ENCODE measurements around the gene INPP4A. TPM values are rescaled to one million over a fixed set of nuclear protein-coding genes. Genes with fewer than 3 reads are reported as not detected.
A peak's percentile ranks its signal among the peaks of the same experiment; 100 is the strongest.

INPP4A gene
- total RNA-seq, 4 donors from 2014 or later, result 7.4 to 17.9 (median 9.4) TPM

GRCh38 chr2:98457045-98457696 is 12.5 kb downstream of the INPP4A start:
- no peak overlapping the region for H3K4me3 ChIP-seq
- no peaks in the 10 kb centered on the region for H3K27me3 ChIP-seq
- peaks cover 37 to 89% (median 66%) of the 10 kb centered on the region in 3 donors for H3K4me1 ChIP-seq
- peak overlapping the region in 3 of 4 donors; percentile 2 to 57 (median 14) for H3K27ac ChIP-seq
- H3K9me3 ChIP-seq, result no peaks in the 10 kb centered on the region
- peaks cover 0 to 4% (median 0%) of the 10 kb centered on the region in 3 donors for H3K36me3 ChIP-seq
- intact Hi-C loops (cut with DNase I), result no loop called here
- WGBS, 2 donors, result 56 to 74% methylated on average over 4 of the region's 4 CpGs
- TF ChIP-seq CTCF (IDR thresholded peaks at IDR 0.05), result no peak
- no peak for TF ChIP-seq POLR2A (IDR thresholded peaks at IDR 0.05)
- no peak for DNase-seq

DNA sequence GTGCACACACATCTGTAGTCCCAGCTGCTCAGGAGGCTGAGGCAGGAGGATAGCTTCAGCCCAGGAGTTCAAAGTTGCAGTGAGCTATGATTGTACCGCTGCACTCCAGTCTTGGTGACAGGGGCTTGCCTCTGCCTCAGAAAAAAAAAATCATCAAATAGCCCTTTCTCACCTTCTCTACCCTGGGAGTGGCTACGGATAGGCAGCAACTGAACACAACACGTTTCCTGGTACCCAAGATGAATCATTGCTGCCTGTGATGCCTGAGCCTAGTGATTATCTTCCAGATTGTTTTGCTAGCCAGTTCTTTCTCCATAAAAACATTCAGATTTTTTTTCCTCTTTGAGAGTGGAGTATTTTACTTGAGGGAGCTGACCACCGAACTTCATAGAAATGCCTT is 13.5 kb downstream of the INPP4A start:
- 57 to 58% methylated on average over 4 of the region's 4 CpGs for WGBS, 2 donors
- no peaks in the 10 kb centered on the region for H3K27me3 ChIP-seq
- intact Hi-C loops (cut with DNase I), result no loop called here
- TF ChIP-seq CTCF (IDR thresholded peaks at IDR 0.05) (no peak), POLR2A (IDR thresholded peaks at IDR 0.05) (no peak)
- DNase-seq, result no peak
- H3K4me1 ChIP-seq, result peaks cover 32 to 84% (median 60%) of the 10 kb centered on the region in 3 donors
- no peaks in the 10 kb centered on the region for H3K9me3 ChIP-seq
- H3K27ac ChIP-seq, result no peak overlapping the region
- no peak overlapping the region for H3K4me3 ChIP-seq
- peaks cover 0 to 4% (median 0%) of the 10 kb centered on the region in 3 donors for H3K36me3 ChIP-seq

GRCh38 chr2:98458667-98459380 is 14.2 kb downstream of the INPP4A start:
- DNase-seq, result no peak
- no peak overlapping the region for H3K4me3 ChIP-seq
- peaks cover 0 to 4% (median 0%) of the 10 kb centered on the region in 3 donors for H3K36me3 ChIP-seq
- H3K4me1 ChIP-seq, result peaks cover 32 to 84% (median 60%) of the 10 kb centered on the region in 3 donors
- 89 to 91% methylated on average over 10 to 14 of the region's 14 CpGs for WGBS, 2 donors
- intact Hi-C loops (cut with DNase I), result no loop called here
- H3K27ac ChIP-seq, result peak overlapping the region in 1 of 4 donors; percentile 57
- no peak for TF ChIP-seq CTCF (IDR thresholded peaks at IDR 0.05)
- TF ChIP-seq POLR2A (IDR thresholded peaks at IDR 0.05), result no peak
- H3K27me3 ChIP-seq, result no peaks in the 10 kb centered on the region
- H3K9me3 ChIP-seq, result no peaks in the 10 kb centered on the region

- TF ChIP-seq POLR2A (IDR thresholded peaks at IDR 0.05) (no peak), CTCF (IDR thresholded peaks at IDR 0.05) (no peak)
- Histone ChIP-seq H3K9me3 (no peaks in the 10 kb centered on the region), H3K27me3 (no peaks in the 10 kb centered on the region), H3K36me3 (peaks cover 0 to 4% (median 0%) of the 10 kb centered on the region in 3 donors), H3K4me1 (peaks cover 32 to 81% (median 60%) of the 10 kb centered on the region in 3 donors), H3K27ac (peak overlapping the region in 2 of 4 donors; percentile 22 to 57), H3K4me3 (no peak overlapping the region)
- DNase-seq, result no peak
- intact Hi-C loops (cut with DNase I), result no loop called here
- 73 to 75% methylated on average over 2 to 3 of the region's 3 CpGs for WGBS, 2 donors
Observed at GRCh38 chr2:98459496-98460175, 15.0 kb downstream of the INPP4A start.

Measured in esophagus squamous epithelium (tissue), 5 donors.